ENCODE data around the gene MAP3K4. TPM values are rescaled to one million over a fixed set of nuclear protein-coding genes. Genes with fewer than 3 reads are reported as not detected.

The MAP3K4 gene
- total RNA-seq, 1 experiment from 2014 or later: 41.1 TPM

DNA sequence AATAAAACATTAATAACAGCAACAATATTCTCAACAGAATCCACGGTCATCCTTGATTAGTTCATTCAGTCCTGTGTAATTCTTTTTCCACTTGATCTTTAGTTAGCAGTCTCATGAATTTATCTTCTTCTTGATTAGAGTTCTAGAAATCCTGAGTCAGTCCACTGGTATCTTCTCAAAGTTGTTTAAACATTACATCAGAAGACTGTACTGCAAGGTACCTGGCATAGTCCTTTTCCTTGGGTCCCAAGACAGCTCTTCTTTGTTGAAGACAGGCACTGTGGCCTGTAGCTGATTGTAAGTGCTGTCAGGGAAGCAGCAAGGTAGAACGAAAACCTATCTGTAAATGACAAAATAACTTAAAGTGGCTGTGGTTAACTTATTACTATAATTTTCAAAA, 11.8 kb downstream of the MAP3K4 start:
- Histone ChIP-seq H3K4me3 (ENCODE audit: insufficient read depth, low read depth, low read length) (no peak overlapping the region), H3K27me3 (ENCODE audit: control insufficient read depth, insufficient read depth, low read length) (no peaks in the 10 kb centered on the region), H3K36me3 (replicated peaks; ENCODE audit: control insufficient read depth, insufficient read depth, low read length) (no peaks in the 10 kb centered on the region)
- no peak for DNase-seq

DNA sequence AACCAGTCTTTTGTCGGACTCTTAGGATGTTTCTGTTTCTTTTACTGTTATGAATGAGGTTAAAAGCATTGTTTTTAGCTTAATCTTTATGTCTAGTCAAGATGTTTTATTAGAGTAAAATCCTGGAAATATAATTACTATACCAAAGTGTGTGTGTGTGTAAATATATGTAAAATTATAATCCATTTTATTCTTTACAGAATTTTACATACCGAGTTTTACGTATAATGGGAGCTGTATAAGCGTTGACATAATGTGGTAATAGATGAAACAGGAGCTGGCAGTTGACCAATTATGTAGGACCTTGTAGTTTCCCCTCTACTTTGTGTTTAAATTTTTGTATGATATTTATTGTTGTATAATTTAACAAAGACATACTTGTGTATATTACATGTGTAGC, 16.7 kb downstream of the MAP3K4 start:
- Histone ChIP-seq H3K4me3 (ENCODE audit: insufficient read depth, low read depth, low read length) (no peak overlapping the region), H3K36me3 (replicated peaks; ENCODE audit: control insufficient read depth, insufficient read depth, low read length) (no peaks in the 10 kb centered on the region), H3K27me3 (ENCODE audit: control insufficient read depth, insufficient read depth, low read length) (no peaks in the 10 kb centered on the region)
- no peak for DNase-seq

DNA sequence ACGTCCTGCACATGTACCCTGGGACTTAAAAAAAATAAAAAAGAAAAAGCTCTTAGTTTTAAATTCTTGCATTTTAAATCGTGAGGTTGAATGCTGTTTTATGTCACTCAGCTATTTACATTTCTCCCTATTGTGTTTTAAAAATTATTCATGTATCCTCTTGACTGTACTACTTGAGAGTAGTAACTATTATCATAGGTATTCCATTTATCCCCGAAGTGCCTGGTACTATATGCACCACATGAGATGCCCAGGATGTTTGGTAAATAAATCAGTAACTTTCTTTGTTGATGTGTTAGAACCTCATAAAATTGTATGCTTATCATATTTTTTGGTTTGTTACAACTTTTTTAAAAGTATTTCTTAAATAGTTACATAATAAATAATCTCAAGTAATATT, 18.4 kb downstream of the MAP3K4 start:
- Histone ChIP-seq H3K27me3 (ENCODE audit: control insufficient read depth, insufficient read depth, low read length) (no peaks in the 10 kb centered on the region), H3K4me3 (ENCODE audit: insufficient read depth, low read depth, low read length) (no peak overlapping the region), H3K36me3 (replicated peaks; ENCODE audit: control insufficient read depth, insufficient read depth, low read length) (no peaks in the 10 kb centered on the region)
- DNase-seq: no peak

DNA sequence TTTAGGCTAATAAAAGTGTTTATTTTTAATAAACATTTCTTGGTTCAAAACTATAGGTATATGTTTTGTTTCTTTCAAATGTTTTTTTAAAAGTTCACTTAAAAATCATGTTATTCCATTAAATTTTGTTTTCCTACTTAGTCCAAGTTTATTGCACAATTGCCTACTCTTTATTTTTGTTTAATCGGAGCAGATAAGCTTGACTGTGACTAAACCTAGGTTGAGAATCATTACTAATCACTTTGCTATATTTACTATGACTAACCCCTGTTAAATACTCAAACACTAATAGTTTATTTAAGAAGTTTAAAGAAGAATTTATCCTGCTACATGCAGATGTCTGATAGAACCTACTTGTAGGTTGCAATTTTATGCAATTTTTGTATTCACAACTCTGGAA, 18.8 kb downstream of the MAP3K4 start:
- Histone ChIP-seq H3K36me3 (replicated peaks; ENCODE audit: control insufficient read depth, insufficient read depth, low read length) (no peaks in the 10 kb centered on the region), H3K27me3 (ENCODE audit: control insufficient read depth, insufficient read depth, low read length) (no peaks in the 10 kb centered on the region), H3K4me3 (ENCODE audit: insufficient read depth, low read depth, low read length) (no peak overlapping the region)
- no peak for DNase-seq

DNA sequence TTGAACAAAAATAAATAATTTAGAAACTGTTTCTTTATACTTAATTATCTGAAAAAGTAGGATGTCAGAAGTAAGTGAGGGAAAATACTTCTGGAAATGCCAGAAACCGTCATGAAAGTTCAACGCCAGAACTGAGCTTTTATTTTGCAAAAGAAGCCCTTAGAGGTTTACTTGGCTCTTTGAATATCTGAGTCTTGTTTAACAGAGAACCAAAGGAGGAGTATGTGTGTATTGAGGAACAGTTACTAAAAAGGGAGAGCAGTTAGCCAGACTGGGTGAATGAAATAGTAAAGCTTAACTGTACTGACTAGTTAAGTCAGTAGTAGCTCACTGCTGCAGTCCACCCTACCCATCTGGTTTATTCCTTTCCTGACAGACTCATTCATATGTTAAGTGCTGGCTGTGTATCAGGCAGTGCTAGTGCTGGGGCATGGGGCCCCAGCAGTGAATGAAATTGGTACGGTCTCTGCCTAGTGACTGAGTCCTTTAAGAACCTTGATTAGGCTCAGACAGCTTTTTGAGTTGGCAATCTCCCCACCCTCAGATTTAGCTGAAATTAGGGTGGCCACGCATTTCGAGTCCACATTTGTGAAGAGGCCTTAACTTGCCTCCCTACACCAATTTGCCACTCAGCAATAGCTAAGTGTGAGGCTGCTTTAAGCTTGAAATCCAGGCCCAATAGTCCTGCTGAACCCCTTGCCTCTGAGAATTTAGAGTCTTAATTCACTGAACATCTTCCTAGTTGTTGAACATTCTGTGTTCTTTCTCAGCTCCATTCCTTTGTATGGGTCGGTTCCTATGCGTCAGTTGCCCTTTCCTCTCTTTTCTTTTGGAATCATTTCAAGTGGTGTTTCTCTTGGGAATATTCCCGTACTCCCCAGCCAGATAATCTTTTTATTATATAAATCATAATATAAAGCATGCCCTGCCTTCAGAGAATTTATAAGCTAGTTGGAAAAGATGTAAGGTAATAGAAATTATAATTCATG, 20.2 kb downstream of the MAP3K4 start:
- Histone ChIP-seq H3K36me3 (replicated peaks; ENCODE audit: control insufficient read depth, insufficient read depth, low read length) (no peaks in the 10 kb centered on the region), H3K27me3 (ENCODE audit: control insufficient read depth, insufficient read depth, low read length) (no peaks in the 10 kb centered on the region), H3K4me3 (ENCODE audit: insufficient read depth, low read depth, low read length) (no peak overlapping the region)
- DNase-seq: peak; percentile 28

DNA sequence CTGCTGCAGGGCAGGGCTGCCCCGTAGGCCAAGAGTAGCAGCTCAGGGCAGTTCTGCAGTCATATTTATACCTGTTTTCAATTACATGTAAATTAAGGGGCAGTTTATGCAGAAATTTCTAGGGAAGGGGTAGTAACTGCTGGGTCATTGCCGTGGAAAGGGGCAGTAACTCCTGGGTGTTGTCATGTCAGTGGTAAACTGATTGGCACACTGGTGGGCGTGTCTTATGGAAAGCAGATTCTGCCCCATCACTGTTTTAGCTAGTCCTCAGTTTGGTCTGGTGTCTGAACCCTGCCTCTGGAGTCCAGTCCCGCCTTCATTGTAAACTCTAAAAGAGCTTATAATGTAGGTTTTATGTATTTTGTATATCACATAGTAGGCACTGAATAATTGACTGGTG, 22.1 kb downstream of the MAP3K4 start:
- no peak for DNase-seq

DNA sequence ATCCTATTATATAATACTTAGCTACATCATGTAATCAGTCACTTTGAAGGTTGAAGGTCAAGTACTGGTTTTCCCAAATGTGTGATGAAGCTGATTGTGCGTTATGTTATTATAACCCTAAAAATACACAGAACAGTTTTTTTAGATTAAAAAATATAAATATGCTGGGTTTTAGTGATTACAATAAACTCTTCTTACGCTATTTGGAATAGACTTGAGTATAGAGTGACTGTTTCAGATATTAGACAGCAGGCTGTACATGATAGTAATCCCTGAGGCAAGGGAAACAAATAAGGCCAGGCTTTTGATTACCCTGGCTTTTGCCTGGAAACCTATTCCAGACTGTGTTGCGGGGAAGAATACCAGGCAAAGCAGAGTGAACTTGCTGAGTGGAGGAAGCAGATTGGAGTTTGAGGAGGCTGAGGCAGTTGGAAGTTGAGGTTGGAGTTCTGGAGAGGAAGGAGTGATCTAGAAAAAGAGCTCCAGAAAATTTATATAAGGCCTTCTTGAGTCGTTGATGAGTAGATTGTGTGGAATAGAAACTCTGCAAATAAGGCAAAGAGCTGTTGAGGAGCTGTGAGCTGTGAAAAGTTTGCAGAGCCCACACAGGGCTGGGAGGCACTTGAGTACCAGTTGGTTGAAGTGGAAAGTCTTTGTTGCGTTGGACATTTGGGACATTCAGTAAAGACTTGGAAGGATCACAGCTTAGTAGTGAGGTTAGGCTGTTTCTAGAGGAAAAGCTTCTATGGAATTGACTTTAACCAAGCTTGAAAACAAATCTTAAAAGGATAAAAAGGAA, 26.4 kb downstream of the MAP3K4 start:
- Histone ChIP-seq H3K4me3 (ENCODE audit: insufficient read depth, low read depth, low read length) (no peak overlapping the region), H3K36me3 (replicated peaks; ENCODE audit: control insufficient read depth, insufficient read depth, low read length) (no peaks in the 10 kb centered on the region), H3K27me3 (ENCODE audit: control insufficient read depth, insufficient read depth, low read length) (no peaks in the 10 kb centered on the region)
- no peak for DNase-seq

More for the DNA sequence above, 22.1 kb downstream of the MAP3K4 start:
- H3K4me3 ChIP-seq (ENCODE audit: insufficient read depth, low read depth, low read length): no peak overlapping the region
- no peaks in the 10 kb centered on the region for H3K36me3 ChIP-seq (replicated peaks; ENCODE audit: control insufficient read depth, insufficient read depth, low read length)
- H3K27me3 ChIP-seq (ENCODE audit: control insufficient read depth, insufficient read depth, low read length): no peaks in the 10 kb centered on the region

DNA sequence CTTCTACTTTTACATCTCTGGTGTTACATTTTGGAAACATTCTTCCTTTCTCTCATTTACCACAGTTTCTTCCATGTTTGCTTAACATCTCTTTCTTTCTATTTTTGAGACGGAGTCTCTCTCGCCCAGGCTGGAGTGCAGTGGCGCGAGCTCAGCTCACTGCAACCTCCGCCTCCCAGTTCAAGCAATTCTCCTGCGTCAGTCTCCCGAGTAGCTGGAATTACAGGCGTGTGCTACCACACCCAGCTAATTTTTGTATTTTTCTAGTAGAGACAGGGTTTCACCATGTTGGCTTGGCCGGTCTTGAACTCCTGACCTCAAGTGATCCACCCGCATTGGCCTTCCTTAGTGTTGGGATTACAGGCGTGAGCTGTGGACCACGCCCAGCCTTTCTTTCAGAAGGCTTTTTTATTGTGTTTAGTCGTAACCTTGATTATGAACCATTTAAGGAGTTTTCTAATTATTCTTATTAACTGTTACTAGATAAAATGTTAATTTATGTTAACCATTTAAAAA, 27.8 kb downstream of the MAP3K4 start:
- Histone ChIP-seq H3K36me3 (replicated peaks; ENCODE audit: control insufficient read depth, insufficient read depth, low read length) (no peaks in the 10 kb centered on the region), H3K27me3 (ENCODE audit: control insufficient read depth, insufficient read depth, low read length) (no peaks in the 10 kb centered on the region), H3K4me3 (ENCODE audit: insufficient read depth, low read depth, low read length) (no peak overlapping the region)
- no peak for DNase-seq

DNA sequence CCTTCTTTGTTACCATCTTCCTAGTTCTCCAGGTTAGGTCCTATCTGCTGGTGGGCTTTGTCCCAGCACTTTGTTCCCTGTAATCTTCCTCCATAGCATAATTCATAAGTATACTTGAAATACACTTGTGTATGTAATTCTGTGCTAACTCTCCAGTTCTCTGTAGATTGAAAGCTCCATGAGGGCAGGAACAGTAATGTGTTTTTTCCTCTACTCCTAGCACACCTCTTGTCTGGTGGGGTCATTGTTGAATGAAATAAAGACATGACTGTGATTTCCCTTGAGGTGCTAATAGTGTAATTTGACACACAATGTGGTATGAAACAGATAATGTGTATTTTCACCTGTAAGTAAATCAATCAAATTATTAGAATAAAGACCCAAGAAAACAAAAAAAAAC, 30.0 kb downstream of the MAP3K4 start:
- no peak for DNase-seq
- Histone ChIP-seq H3K27me3 (ENCODE audit: control insufficient read depth, insufficient read depth, low read length) (no peaks in the 10 kb centered on the region), H3K4me3 (ENCODE audit: insufficient read depth, low read depth, low read length) (no peak overlapping the region), H3K36me3 (replicated peaks; ENCODE audit: control insufficient read depth, insufficient read depth, low read length) (no peaks in the 10 kb centered on the region)

DNA sequence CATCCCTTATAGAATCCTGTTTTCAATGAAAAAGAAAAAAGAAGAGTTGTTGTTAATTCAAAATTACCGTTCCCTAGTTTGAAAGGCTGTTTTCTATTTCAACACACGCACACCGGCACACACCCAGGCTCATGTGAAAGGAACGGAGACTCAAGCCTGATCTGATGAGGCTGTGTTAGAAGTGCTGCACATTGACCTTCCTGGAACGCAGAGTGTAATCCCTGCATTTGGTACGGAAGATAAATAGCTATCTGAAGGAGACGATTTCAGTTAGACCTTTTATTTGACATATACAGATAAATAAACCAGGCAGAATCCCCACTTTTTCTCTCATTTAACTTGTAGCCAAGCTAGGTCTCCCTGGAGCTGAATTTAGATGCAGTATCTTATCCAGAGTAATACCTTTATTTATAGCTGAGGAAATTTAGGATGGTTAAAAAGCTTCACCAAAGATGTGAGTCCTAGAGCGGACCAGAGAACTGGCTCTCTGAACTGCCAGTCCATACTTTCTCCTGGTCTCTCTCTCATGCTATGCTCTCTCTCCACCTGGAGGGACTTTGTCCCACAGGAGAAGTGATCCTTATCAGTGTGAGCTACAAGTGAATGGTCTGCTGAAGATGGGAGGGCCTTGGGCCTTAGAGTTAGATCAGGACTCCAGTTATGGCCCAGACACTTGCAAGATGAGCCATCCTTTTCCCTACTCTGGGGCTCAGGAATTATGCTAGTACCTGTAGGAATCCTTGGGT, 30.6 kb downstream of the MAP3K4 start:
- H3K36me3 ChIP-seq (replicated peaks; ENCODE audit: control insufficient read depth, insufficient read depth, low read length): no peaks in the 10 kb centered on the region
- no peak for DNase-seq
- no peaks in the 10 kb centered on the region for H3K27me3 ChIP-seq (ENCODE audit: control insufficient read depth, insufficient read depth, low read length)
- no peak overlapping the region for H3K4me3 ChIP-seq (ENCODE audit: insufficient read depth, low read depth, low read length)

DNA sequence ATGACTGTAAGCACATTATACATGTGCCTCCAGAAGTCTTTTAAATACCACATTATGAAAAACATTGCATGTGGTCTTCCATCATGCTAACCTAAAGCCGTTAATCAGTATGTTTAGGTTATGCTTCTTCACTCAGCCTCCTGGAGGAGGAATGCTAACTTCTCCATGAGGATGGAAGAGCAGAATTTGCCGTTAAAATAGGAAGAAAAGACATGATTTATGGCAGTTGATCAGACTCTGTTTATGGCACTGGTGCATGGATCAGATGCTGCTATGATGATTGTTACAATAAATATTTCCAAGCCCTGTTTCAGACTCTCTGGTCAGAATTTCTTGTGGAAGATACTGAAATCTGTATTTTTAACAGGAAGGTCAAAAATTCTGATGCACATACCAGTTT, 31.7 kb downstream of the MAP3K4 start:
- Histone ChIP-seq H3K27me3 (ENCODE audit: control insufficient read depth, insufficient read depth, low read length) (no peaks in the 10 kb centered on the region), H3K36me3 (replicated peaks; ENCODE audit: control insufficient read depth, insufficient read depth, low read length) (no peaks in the 10 kb centered on the region), H3K4me3 (ENCODE audit: insufficient read depth, low read depth, low read length) (no peak overlapping the region)
- no peak for DNase-seq

DNA sequence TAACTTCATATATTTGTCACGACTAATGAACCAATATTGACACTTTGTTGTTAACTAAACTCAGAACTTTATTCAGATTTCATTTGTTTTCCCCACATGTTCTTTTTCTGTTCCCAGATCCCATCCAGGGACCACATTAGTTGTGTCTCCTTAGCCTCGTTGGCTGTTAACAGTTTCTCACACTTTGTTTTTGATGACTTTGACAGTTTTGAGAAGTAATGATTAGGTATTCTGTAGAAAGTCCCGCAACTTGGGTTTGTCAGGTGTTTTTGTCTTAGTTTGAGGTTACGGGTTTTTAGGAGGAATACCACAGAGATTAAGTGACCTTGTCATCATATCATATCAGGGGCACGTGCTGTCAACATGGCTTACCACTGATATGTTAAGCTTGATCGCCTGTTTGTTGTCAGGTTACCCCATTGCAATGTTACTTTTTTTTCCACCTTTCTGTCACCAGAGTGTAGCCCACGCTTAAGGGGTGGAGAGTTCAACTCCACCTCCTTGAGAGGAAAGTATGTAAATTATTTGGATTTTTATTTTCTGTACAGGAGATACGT, 32.9 kb downstream of the MAP3K4 start:
- Histone ChIP-seq H3K36me3 (replicated peaks; ENCODE audit: control insufficient read depth, insufficient read depth, low read length) (no peaks in the 10 kb centered on the region), H3K27me3 (ENCODE audit: control insufficient read depth, insufficient read depth, low read length) (no peaks in the 10 kb centered on the region), H3K4me3 (ENCODE audit: insufficient read depth, low read depth, low read length) (no peak overlapping the region)
- DNase-seq: no peak

DNA sequence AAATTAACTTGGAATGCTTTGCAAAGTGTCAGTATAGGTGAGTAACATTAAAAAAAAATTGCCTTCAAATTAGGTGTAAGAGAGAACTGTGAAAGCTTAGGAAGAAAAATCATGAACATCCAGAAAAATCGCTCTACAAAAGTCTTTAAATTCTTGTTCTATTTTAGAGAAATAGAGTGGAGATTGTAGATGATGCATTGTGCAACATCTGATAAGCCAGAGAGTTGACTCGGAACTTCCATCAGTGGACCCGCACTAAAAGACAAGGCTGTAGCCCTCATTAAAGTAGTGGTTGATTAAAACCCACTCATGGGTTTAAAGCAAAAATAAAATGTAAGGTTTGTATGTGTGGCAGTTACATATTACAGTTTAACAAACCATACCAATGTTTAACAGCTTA, 35.8 kb downstream of the MAP3K4 start:
- Histone ChIP-seq H3K27me3 (ENCODE audit: control insufficient read depth, insufficient read depth, low read length) (no peaks in the 10 kb centered on the region), H3K4me3 (ENCODE audit: insufficient read depth, low read depth, low read length) (no peak overlapping the region), H3K36me3 (replicated peaks; ENCODE audit: control insufficient read depth, insufficient read depth, low read length) (no peaks in the 10 kb centered on the region)
- DNase-seq: no peak

DNA sequence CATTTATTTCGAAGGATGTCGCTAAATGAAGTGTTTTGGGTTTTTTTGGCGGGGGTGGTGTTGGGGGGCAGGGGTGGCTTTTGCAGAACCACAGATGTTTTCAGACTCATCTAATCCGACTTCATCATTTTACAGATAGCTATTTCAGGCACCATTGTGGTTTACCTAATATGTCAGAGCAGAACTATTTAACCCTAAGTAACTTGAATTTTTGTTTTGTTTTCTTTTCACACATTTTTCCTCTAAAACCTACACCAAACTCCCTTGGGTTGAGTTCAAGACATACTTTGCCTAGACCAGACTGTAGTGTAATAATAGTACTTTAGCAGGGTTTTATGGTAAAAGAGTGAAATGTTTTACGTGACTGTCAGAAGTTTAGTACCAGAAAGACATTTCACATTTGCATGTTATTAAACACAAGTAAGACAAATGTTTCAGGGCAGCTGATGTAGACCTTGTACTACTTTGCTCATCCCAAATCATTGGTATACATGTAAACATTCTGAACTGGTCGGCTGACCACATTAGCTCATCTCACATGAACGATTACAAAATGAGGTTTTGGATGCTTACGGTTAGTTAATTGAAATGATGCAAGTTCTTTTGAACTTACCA, 37.7 kb downstream of the MAP3K4 start:
- no peak overlapping the region for H3K4me3 ChIP-seq (ENCODE audit: insufficient read depth, low read depth, low read length)
- H3K36me3 ChIP-seq (replicated peaks; ENCODE audit: control insufficient read depth, insufficient read depth, low read length): no peaks in the 10 kb centered on the region
- no peak for DNase-seq
- no peaks in the 10 kb centered on the region for H3K27me3 ChIP-seq (ENCODE audit: control insufficient read depth, insufficient read depth, low read length)

All from H7 (cell line).